IPS-18c (cell line): ENCODE results near the gene XXYLT1.

Source experiments
- H3K4me3 ChIP-seq: 2 replicates; pipeline ENCODE4 v1.7.0; 2013; ENCODE audit warnings: low read depth, mild to moderate bottlenecking, low read length, moderate library complexity; ENCODE audit not compliant: insufficient read depth
- H3K9me3 ChIP-seq: one replicate; pipeline ENCODE4 v1.6.1; 2013; ENCODE audit warnings: mild to moderate bottlenecking, low read length, moderate library complexity; ENCODE audit not compliant: control insufficient read depth, insufficient read depth

XXYLT1 gene

DNA sequence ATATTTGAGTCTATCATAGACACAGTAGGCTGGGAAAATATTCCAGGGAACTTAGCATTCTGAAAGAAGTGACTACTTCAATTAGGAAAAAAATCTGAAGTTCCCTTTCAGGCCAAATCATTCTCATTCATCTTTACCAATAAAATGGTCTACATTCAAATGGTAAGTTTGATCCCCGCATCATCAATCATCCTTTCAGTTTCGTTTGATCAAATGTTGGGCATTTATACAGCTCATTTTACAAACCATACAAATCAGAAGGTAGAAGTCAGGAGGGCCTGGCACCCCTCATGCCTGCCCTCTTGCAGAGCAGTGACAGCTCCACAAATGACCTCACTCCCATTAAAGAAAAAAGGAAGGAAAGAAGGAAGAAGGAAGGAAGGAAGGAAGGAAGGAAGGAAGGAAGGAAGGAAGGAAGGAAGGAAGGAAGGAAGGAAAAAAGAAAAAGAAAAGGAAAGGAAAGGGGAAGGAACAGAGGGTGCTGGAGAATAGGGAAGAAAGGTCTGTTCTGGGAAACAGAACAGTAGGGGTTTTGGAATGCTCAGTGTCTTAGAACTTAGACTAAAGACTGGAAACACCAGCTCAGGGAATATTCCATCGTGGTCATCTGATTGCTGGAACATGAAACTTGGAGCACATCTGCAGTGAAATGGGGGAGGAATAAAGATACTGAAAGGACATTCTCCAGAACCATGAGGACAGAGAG is 86.1 kb downstream of the XXYLT1 start:
- Histone ChIP-seq H3K9me3 (no peaks in the 10 kb centered on the region), H3K4me3 (no peak overlapping the region)

DNA sequence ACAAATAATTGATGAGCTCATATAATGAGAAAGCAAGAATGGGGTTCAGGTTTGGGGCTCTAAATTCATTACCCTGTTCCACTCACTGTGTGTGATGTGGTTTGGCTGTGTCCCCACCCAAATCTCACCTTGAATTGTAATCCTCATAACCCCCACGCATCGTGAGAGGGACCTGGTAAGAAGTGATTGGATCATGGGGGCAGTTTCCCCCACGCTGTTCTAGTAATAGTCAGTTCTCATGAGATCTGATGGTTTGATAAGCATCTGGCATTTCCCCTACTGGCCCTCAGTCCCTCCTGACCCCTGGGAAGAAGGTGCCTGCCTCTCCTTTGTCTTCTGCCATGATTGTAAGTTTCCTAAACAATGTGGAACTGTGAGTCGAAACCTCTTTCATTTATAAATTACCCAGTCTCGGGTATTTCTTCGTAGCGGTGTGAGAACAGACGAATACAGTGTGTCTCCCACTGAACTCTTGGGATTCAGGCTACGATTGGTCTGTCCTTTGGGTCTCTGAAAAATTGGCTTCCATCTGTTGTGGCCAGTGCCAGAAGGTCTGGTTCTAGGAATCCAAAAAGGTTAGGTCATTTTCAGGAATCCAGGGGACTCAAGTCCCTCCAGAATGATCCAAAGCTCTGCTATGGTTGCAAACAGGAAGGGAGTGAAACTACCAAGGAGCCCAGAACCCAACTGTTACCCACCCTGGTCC is 87.7 kb downstream of the XXYLT1 start:
- Histone ChIP-seq H3K9me3 (no peaks in the 10 kb centered on the region), H3K4me3 (no peak overlapping the region)

DNA sequence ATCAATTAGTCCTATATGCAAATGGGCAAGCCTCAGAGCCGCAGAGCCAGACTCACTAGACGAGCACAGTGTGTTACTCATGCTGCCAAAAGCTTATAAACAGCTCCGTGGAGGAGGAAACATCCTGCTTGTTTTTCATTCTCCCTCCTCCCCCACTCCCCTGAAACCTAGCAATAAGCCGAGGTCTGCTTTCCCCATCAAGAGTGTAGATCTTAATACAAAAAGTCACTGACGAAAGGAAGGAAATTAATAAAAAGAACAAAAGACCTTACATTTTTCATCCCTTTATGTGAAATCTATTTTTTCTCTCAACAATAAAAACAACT is 88.5 kb downstream of the XXYLT1 start:
- no peak overlapping the region for H3K4me3 ChIP-seq

DNA sequence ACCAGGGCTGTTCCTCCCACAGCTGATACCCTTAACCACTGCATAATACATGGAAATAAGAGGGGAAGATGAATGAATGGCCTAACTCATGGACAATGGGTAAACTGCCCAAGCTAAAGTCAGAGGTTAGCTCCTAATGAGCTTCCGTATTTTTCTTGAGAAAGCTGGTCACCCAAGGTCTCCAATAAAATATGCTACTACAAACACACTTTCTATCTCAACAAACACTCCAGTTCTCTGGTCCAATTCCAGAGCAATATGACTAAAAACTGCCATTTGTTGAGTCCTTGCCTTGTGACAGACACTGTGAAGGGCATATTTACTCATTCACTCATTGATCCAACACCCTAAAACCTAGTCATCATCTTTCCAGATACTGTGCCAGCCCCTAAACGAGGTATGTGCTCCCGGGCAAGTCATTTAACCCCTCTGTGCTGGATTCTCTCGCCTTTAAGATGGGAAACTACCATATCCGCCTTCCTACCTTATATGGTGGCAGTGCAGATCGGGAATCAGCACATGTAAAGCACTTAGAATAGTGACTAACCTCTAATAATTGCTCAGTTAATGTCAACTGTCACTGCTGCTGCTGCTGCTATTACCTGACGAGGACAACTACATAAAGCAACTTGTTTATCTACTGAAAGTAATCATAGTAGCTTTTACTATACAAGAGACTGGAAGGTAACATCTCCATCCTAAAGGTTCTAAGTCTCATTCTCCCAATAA is 89.1 kb downstream of the XXYLT1 start:
- Histone ChIP-seq H3K9me3 (no peaks in the 10 kb centered on the region), H3K4me3 (no peak overlapping the region)

More for the DNA sequence above, 88.5 kb downstream of the XXYLT1 start:
- no peaks in the 10 kb centered on the region for H3K9me3 ChIP-seq

DNA sequence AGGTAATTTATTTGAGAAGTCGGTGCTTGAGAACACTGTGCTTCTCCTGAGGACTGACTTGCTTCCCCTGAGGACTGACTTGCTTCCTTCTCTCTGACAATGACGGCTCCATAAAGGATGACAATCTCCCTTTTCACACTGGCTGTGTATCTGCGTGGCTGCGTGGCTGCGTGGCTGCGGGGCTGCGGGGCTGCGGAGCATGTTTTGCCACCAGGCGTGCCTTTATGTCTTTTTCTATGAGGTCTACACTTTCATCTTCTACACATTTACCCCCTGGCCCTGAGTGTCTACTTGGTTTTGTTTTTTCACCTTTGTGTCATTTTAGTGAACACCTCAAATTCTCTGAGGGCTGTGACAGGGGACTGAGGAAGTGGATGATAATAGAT is 89.9 kb downstream of the XXYLT1 start:
- no peaks in the 10 kb centered on the region for H3K9me3 ChIP-seq
- H3K4me3 ChIP-seq: no peak overlapping the region

DNA sequence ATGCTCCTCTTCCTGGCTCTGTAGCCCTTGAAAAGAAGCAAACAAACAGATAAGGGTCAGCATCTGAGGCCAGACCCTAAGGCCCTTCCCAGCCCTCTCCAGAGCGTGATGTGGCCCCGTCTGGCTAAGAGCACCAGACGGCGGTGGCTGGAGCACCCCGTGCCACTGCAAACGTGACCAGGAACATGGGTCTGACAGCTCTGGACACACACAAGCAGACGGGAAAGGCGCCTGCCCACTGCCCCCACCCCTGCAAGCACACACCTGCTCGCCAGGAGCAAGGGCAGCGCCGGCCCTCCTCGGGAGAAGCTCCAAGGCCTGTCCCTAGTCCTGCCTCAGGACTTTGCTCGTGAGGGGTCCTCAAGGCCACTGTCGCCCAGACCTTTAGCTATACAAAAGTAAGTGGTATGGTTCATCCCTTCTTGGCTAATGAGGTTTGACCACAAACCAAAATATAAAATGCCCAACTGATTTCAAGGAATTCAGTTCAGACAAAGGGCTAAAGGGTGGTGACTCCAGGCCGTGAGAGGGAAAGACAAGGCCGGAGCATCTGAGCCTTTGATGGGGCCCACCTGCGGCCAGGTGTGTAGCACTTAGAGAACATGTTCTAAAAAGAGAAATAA is 90.4 kb downstream of the XXYLT1 start:
- H3K4me3 ChIP-seq: no peak overlapping the region
- no peaks in the 10 kb centered on the region for H3K9me3 ChIP-seq

DNA sequence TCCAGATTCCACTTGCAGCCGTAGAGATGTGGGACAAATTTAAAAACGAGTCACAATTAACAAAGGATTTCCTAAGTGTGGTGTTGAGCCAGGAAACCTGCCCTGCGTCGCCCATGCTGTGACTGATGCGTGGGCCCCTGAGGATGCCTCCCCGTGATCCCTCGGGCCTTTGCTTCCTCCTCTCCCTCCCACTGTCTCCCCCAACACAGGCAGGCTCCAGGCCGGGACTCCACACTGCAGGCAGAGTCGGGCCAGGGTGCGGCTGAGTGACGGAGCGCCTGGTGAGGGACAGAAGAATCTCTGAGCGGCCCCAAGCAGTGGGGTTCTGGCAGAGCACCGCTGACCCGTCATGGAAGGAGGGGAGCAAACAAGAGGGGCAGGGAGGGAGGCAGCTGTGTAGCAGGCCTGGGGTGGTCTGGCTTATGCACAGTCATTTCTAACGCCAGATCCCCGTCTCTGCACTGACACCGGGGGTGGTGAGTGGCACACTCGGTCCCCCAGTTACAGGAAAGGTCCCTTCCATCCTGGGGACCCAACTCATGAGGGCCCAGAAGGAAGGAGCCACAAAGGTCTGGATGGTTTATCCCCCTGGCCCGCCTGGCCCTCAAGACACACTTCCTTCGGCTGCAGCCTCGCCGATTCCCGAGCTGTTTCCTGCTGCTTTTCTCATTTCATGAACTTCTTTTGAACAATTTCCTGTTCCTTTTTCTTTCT is 91.0 kb downstream of the XXYLT1 start:
- no peaks in the 10 kb centered on the region for H3K9me3 ChIP-seq

DNA sequence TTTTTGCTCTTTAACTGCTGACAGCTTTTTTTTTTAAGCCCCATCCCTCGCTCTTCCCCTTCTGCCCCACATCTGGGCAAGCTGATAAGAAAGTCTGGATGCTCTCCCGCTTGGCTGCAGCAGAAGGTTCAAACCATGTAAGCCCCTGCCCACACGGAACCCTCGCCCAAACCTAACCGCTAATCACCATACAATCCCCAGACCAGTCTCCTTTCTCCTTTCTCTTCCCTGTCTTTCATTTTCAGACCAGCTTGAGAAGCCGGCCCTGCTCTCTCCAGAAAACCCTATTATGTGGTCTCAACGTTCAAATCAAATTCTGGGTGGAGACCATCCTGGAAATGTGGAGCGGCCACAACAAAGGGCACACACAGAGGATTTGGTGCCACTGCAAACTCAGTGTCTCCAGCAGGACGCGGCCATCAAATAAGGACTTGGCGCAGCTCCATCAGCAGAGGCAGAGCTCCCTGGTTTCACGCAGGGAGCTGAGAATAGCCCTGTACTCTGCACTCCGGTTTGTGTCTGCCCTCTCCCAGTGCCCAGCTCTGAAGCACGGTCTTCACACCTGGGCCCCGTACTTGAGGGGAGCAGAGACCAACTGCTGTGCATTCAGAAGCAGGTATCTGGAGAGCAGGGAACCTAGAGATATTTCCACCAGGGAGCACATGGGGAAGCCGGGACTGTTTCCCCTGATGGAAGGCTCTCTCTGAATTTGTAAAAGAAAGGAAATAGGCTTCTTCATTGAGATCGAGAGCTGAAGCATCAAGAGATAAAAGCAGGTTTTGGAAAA is 92.6 kb downstream of the XXYLT1 start:
- Histone ChIP-seq H3K4me3 (no peak overlapping the region), H3K9me3 (no peaks in the 10 kb centered on the region)

More for the DNA sequence above, 91.0 kb downstream of the XXYLT1 start:
- H3K4me3 ChIP-seq: no peak overlapping the region

DNA sequence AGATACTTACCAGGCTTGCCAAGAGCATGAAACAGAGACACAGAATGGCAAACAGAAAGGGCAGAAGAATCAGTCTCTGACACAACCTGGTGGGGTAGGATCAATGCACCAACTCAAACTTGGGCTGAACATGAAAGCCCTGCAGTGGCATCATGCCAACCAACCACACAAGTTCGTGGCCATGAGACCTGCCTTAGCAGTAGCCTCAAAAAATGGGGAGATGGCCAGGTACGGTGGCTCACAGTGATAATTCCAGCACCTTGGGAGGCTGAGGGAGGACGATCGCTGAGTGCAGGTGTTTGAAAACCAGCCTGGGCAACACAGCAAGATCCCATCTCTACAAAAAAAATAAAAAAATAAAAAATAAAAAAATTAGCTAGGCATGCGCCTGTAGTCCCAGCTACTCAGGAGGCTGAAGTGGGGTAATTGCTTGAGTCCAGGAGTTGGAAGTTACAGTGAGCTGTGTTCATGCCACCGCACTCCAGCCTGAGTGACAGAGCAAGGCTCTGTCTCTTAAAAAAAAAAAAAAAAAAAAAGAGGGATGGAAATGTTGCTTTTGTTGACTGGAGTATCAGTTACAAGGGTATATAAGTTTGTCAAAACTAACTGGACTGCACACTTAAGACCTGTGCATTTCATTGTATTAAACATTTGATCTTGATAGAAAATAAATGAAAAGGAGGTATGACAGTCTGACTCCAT is 93.4 kb downstream of the XXYLT1 start:
- H3K9me3 ChIP-seq: no peaks in the 10 kb centered on the region
- H3K4me3 ChIP-seq: no peak overlapping the region

DNA sequence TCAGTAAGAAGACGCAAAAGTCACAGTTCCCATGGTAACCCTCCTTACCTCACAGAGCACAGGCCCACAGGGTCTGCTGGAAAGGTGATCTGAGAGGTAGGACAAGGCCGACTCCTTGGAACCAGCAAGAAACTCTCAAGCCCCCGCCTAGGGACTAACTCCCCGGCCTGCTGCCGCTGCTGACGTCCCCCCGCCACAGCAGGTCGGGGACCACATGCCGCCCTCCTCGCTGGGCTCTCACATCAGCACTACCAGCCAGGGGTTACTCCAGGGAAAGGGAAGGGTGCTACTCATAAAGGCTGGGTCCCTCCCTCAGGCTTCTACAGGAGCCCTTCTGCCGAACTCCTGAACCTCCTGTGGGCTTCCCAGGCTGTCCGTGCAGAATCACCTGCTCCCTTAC is 94.2 kb downstream of the XXYLT1 start:
- H3K4me3 ChIP-seq: no peak overlapping the region
- H3K9me3 ChIP-seq: no peaks in the 10 kb centered on the region

DNA sequence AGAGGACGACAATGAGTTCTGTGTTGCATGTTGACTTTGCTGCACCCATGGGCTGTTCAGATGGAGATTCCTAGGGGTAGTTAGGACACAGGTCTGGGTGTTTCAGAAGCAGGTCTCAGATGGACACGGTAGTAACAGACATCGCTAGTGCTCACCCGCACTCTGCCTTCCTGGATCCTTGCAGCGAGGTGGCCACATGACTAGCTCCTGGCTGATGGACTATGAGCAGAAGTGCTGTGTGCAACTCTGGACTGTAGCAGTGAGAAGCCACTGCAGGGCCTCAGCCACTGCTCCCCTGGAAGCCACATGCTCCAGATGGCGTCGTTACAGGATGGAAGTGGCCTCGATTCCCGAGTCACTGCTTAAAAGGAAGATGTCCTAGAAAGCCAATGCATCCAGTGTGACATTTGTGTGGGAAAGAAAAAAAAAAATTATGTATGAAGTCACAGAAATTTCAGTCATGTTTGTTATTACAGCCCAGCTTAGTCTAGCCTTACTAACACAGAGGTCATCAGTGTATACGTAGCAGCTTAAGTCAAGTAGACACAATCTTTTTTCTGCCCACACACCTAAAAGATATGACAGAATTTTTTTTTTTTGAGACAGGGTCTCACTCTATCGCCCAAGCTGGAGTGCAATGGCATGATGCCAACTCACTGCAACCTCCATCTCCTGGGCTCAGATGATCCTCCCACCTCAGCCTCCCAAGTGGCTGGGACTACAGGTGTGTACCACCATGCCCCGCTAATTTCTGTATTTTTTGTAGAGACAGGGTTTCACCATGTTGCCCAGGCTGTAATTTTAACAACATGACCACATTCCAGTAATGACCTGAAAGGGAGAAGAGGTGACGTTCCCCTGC is 95.3 kb downstream of the XXYLT1 start:
- H3K9me3 ChIP-seq: no peaks in the 10 kb centered on the region

DNA sequence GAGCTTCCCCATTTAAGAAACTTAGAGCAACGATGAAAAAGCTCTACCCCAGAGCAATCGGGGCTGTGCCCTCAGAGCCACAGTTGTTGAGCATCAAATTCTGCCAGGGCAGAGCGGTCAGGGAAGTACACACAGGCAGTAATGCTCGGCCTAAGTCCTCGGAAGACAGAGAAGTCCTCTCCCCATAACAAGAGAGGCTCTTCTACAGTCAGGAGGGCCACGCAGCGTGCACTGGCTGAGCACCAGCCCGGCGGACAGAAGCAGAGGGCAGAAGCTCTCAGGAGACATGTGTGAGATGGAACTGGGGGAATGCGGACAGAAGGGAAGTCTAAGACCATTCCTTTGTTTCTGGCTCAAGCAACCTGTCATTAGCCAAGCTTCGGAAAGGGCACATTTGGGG is 95.9 kb downstream of the XXYLT1 start:
- Histone ChIP-seq H3K4me3 (no peak overlapping the region), H3K9me3 (no peaks in the 10 kb centered on the region)

More for the DNA sequence above, 95.3 kb downstream of the XXYLT1 start:
- no peak overlapping the region for H3K4me3 ChIP-seq

DNA sequence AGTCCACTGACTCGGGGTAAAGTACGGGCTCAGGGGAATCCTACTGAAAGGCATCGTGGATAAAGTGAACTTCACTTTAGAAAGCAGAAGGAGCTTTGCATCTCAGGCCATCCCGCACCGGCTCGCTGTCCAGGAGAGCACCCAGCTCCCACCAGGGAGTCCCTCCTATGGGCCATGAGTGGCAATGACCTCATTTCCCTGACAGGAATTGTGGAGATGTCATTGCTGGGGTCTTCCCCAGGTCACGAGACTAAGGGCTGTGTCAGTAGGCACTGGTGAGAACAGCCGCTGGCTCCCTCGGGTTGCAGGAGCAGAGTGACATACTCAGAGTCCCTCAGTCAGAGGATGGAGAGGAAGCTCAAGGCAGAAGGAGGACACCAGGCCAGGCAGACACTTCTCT is 97.3 kb downstream of the XXYLT1 start:
- H3K9me3 ChIP-seq: no peaks in the 10 kb centered on the region
- no peak overlapping the region for H3K4me3 ChIP-seq

DNA sequence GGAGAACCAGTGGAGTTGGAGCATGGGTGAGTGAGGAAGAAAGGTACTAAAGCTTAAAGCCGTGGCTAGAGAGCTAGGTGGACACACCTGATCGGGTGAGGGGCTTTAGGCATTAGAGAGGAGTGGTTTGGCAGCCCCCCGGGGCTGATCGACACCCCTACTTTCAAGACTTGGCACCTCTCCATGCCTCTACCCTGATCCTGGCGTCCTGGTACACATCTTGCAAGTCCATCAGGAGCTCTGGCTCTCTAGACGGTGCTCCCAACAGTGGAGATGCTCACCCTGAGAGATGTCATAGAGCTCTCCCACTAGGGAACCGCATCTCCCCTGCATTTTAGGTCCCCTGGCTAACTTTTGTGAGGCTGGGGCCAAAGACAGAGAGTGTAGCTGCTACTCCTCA is 98.1 kb downstream of the XXYLT1 start:
- no peak overlapping the region for H3K4me3 ChIP-seq
- no peaks in the 10 kb centered on the region for H3K9me3 ChIP-seq

DNA sequence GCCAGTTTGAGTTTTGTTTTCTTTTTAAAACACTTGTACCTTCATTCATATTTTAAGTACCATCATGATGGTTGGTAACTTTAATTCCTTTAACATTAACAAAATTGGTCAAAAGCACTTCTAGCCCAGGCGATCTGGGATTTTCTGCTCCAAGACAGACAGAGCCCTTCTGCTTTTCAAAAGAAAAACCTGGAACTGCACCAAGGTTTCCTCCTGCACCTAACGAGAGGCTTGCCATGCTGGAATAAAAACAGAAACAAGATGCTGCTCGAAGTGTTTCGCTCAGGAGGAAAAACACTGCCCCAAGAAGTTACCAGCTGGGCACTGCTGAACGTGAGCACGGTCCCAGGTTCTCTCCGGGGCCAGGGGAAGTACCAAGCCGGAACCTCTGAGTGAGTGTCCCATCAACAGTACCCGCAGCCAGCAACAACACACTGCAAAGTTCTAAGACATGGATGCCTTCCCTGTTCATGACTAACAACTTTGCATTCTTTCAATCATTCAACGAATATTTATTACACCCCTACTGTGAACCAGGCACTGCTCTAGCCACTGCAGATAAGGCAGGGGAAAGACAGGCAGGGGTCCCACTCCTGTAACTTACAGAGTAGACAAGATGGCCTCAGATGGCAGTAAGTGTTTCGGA is 98.8 kb downstream of the XXYLT1 start:
- H3K9me3 ChIP-seq: no peaks in the 10 kb centered on the region
- H3K4me3 ChIP-seq: no peak overlapping the region
